Duodenal mucosa (tissue), 2 donors: ENCODE results near the gene OVCH1.
"Not testable (repeated sequence)": the region's sequence is repeated elsewhere in the genome, so short reads cannot be mapped to it uniquely, and the experiment has no call there.

Experiments
- H3K27ac ChIP-seq: one replicate; pipeline ENCODE4 v1.7.0; 2013; ENCODE audit warnings: low read depth, low read length
- H3K27me3 ChIP-seq, 2 donors: one replicate each; pipeline ENCODE4 v1.7.0; 2013; ENCODE audit warnings: low read length in 2 of 2, control low read depth in 1 of 2; ENCODE audit not compliant: insufficient read depth in 2 of 2, control insufficient read depth in 1 of 2
- H3K36me3 ChIP-seq, 2 donors: one replicate each; pipeline ENCODE4 v1.7.0; 2013; ENCODE audit warnings: low read length in 2 of 2, control low read depth in 1 of 2; ENCODE audit not compliant: insufficient read depth in 2 of 2, control insufficient read depth in 1 of 2
- H3K4me1 ChIP-seq, 2 donors: one replicate each; pipeline ENCODE4 v1.7.0; 2013; ENCODE audit warnings: low read length in 2 of 2, control low read depth in 1 of 2; ENCODE audit not compliant: insufficient read depth in 2 of 2, control insufficient read depth in 1 of 2
- H3K4me3 ChIP-seq, 2 donors: one replicate each; pipeline ENCODE4 v1.7.0; 2013; ENCODE audit warnings: low read length in 2 of 2, low read depth in 1 of 2
- H3K9ac ChIP-seq, 2 donors: one replicate each; pipeline ENCODE4 v1.7.0; 2013; ENCODE audit warnings: low read length in 2 of 2, low read depth in 1 of 2
- H3K9me3 ChIP-seq, 2 donors: one replicate each; pipeline ENCODE4 v1.7.0; 2013; ENCODE audit warnings: low read length in 2 of 2, control low read depth in 1 of 2; ENCODE audit not compliant: control insufficient read depth in 1 of 2

The OVCH1 gene

GRCh38 chr12:29389295-29389919 lies 108.1 kb downstream of the OVCH1 start:
- no peak overlapping the region for H3K4me3 ChIP-seq
- H3K27me3 ChIP-seq: no peaks in the 10 kb centered on the region
- no peak overlapping the region for H3K9ac ChIP-seq
- no peaks in the 10 kb centered on the region for H3K4me1 ChIP-seq
- no peaks in the 10 kb centered on the region for H3K36me3 ChIP-seq
- no peaks in the 10 kb centered on the region for H3K9me3 ChIP-seq
- no peak overlapping the region for H3K27ac ChIP-seq

DNA sequence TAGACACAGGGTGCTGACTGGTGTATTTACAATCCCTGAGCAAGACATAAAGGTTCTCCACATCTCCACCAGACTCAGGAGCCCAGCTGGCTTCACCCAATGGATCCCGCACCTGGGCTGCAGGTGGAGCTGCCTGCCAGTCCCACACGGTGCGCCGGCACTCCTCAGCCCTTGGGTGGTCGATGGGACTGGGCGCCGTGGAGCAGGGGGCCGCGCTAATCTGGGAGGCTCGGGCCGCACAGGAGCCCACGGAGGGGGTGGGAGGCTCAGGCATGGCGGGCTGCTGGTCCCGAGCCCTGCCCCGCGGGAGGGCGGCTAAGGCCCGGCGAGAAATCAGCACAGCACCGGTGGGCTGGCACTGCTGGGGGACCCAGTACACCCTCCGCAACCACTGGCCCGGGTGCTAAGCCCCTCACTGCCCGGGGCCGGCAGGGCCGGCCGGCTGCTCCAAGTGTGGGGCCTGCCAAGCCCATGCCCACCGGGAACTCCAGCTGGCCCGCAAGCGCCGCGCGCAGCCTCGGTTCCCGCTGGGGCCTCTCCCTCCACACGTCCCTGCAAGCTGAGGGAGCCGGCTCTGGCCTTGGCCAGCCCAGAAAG lies 111.3 kb downstream of the OVCH1 start:
- H3K9me3 ChIP-seq, H3K27me3 ChIP-seq, H3K36me3 ChIP-seq, H3K4me3 ChIP-seq, H3K4me1 ChIP-seq, H3K27ac ChIP-seq, H3K9ac ChIP-seq: not testable (repeated sequence)

GRCh38 chr12:29385194-29385593 lies 112.3 kb downstream of the OVCH1 start:
- H3K4me1 ChIP-seq, H3K27ac ChIP-seq, H3K4me3 ChIP-seq, H3K9ac ChIP-seq, H3K36me3 ChIP-seq, H3K9me3 ChIP-seq, H3K27me3 ChIP-seq: not testable (repeated sequence)

- Histone ChIP-seq H3K27me3 (no peaks in the 10 kb centered on the region), H3K4me3 (no peak overlapping the region), H3K27ac (no peak overlapping the region), H3K9me3 (no peaks in the 10 kb centered on the region), H3K4me1 (peaks cover 8 to 12% of the 10 kb centered on the region in 2 donors), H3K36me3 (no peaks in the 10 kb centered on the region), H3K9ac (peak overlapping the region in 1 of 2 donors; percentile 100)
Measured at GRCh38 chr12:29382251-29382650, 115.2 kb downstream of the OVCH1 start.

GRCh38 chr12:29380536-29381523 lies 116.7 kb downstream of the OVCH1 start, which contains the start of gene ERGIC2:
Gene ERGIC2, minus strand, starts transcription at chr12:29381172. Its CDS starts 9,539 bp downstream, at chr12:29371633.
- H3K9me3 ChIP-seq: no peaks in the 10 kb centered on the region
- peaks cover 8 to 16% of the 10 kb centered on the region in 2 donors for H3K4me1 ChIP-seq
- H3K9ac ChIP-seq: peak within 1 kb of the TSS; percentile 92 to 100
- peak within 1 kb of the TSS; percentile 94 for H3K27ac ChIP-seq
- no peaks in the 10 kb centered on the region for H3K36me3 ChIP-seq
- peak within 1 kb of the TSS; percentile 96 to 99 for H3K4me3 ChIP-seq
- H3K27me3 ChIP-seq: no peaks in the 10 kb centered on the region
